Pulmonary artery endothelial cell (primary cell): Measurements from ENCODE around the gene FERMT1. TPM values are rescaled to one million over a fixed set of nuclear protein-coding genes. Genes with fewer than 3 reads are reported as not detected.
"Not testable (repeated sequence)": the region's sequence is repeated elsewhere in the genome, so short reads cannot be mapped to it uniquely, and the experiment has no call there.

Experiments used
- DNase-seq: peaks from one replicate; pipeline ENCODE4 v3.0.0-alpha.2; 2011; ENCODE audit warnings: low read depth, low spot score
- total RNA-seq: library from RNA; depleted of rRNA; stranded (reverse); fragments of >200 nt; gene quantifications from 2 replicates; pipeline ENCODE4 v1.2.3, GENCODE V29; 2014

Gene FERMT1
- total RNA-seq, 1 donor from 2014 or later = 1.1 TPM

GRCh38 chr20:6040958-6041807 lies 81.6 kb downstream of the FERMT1 start:
- no peak for DNase-seq

DNA sequence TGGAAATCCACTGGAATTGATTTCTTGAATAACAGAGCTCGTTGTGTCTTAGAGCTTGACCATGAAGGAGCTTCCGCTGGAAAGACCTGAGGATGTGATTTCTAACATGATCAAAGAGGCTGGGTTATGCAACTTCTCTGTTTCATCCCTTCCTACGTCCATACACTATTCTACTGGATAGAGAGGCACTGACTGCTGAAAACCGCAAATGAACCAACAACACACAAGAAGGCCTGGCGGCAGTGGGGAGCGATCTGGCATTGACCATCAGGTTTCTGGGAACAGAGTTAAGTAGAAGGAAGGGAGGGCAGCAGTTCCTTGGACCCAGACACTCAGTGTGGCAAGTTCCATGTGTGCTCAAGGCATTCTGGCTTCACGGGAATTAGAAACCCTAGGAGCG lies 82.3 kb downstream of the FERMT1 start:
- DNase-seq = no peak

DNA sequence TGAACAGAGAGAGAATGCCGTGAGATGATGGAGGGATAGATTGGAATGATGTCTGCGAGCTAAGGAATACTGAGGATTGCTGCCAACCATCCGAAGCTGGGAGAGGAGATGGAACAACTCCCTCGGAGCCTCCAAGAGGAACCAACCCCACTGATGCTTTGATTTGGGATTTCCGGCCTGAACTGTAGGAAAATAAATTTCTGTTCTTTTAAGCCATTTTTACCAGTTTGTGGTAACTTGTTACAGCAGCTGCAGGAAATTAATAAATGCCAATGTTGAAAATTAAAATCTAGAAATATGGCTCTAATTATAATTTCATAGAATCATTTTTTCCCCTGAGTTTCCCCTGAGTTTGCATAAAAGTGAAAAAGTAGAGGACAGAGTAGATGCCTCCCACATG lies 83.1 kb downstream of the FERMT1 start:
- no peak for DNase-seq

DNA sequence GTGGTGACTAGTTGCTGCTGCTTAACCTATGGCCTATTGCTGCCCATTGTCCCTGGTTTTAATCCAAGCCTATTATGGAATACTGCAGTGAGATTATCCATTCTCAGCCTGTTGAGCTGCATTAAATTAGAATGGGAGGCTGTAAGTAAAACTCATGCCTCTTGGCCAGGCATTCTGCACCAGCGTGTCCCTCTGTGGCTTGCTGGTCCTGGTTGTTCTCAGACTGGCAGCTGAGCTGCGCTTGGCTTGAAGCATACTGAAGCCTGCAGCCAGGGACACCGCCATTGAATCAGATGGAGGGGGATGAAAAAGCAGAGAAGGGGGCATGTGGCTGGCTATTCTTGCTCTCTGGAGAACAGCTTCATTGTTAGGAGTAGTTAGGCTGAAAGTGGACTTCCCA lies 84.6 kb downstream of the FERMT1 start:
- no peak for DNase-seq

DNA sequence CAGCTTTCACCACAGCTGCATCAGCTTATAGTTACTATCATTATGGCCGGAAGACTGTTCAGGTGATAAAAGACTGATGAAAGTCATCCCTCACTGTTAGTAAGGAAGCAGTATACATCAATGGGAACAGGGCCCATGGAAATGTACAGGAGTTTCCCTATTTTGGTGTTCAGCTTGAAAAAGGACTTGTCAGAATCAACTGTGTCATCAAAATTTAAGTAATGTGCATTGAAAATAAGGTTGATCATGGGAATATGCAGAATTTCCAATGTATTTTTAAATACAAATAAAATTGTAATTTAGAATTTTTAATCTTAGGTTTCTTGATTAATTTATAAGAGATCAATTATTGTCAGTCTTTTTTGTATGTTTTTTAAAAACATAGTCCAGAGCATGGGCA lies 85.7 kb downstream of the FERMT1 start:
- DNase-seq = no peak

GRCh38 chr20:6036213-6036612 lies 86.6 kb downstream of the FERMT1 start:
- DNase-seq = no peak

- DNase-seq = peak; percentile 27
Observed at GRCh38 chr20:6034134-6034969, 88.5 kb downstream of the FERMT1 start.

- DNase-seq = not testable (repeated sequence)
Observed at GRCh38 chr20:6032907-6033306, 89.9 kb downstream of the FERMT1 start.

- no peak for DNase-seq
Observed at GRCh38 chr20:6030453-6031080, 92.3 kb downstream of the FERMT1 start.

GRCh38 chr20:6029538-6029937 lies 93.3 kb downstream of the FERMT1 start:
- DNase-seq = no peak

- DNase-seq = no peak
Observed at GRCh38 chr20:6028818-6029217, 94.0 kb downstream of the FERMT1 start.

DNA sequence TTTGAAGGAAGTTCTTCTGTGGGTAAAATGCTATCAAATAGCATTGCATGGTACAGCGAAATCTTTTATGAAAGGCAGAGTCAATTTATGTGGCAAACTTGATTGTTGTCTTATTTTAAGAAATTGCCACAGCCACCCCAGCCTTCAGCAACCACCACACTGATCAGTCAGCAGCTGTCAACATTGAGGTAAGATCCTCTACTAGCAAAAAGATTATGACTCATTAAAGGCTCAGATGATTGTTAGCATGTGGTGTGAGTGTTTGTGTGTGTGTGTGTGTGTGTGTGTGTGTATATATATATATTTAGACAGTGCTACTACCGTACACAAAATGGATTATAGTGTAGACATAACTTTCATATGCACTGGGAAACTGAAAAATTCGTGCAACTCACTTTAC lies 96.8 kb downstream of the FERMT1 start:
- DNase-seq = no peak

Other genes starting within 250 kb of the FERMT1 start
- gene CHGB, start 211.5 kb downstream of the FERMT1 start, total RNA-seq = not detected in 2 replicates
- 9.1 and 9.7 TPM in 2 replicates for gene TRMT6, start 172.5 kb downstream of the FERMT1 start, total RNA-seq
- gene MCM8, start 172.4 kb downstream of the FERMT1 start, total RNA-seq = 9.1 and 20.8 TPM in 2 replicates
- gene CRLS1, start 116.9 kb downstream of the FERMT1 start, total RNA-seq = 57.8 and 63.3 TPM in 2 replicates
- gene LRRN4, start 69.0 kb downstream of the FERMT1 start, total RNA-seq = not detected in 2 replicates